Limb (tissue), 2 donors: Measurements from ENCODE around the gene C1GALT1C1L.
"Not testable (repeated sequence)": the region's sequence is repeated elsewhere in the genome, so short reads cannot be mapped to it uniquely, and the experiment has no call there.

ENCODE experiments used
- DNase-seq, 2 donors: peaks; one replicate each; pipeline ENCODE4 v3.0.0-alpha.2; 2016; ENCODE audit errors: extremely low spot score in 2 of 2

The C1GALT1C1L gene

DNA sequence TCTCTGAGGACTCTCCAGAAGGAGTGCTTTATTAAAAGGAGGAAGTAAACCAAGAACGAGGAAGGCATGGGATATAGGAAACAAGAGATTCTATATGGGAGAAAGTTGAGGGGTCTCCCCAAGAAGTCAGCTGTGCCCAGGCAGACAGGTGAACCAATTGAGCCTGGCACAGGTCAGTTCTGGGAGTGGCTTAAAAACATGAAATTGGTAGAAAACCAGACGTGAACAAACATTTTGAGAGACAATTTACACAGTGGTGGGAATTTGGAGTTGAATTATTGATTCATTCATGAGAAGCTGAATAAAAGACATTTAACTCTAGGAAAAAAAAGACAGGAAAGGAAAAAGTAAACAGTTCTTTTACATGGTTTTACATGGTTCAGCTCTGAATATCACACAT is 22.7 kb downstream of the C1GALT1C1L start:
- no peak for DNase-seq

DNA sequence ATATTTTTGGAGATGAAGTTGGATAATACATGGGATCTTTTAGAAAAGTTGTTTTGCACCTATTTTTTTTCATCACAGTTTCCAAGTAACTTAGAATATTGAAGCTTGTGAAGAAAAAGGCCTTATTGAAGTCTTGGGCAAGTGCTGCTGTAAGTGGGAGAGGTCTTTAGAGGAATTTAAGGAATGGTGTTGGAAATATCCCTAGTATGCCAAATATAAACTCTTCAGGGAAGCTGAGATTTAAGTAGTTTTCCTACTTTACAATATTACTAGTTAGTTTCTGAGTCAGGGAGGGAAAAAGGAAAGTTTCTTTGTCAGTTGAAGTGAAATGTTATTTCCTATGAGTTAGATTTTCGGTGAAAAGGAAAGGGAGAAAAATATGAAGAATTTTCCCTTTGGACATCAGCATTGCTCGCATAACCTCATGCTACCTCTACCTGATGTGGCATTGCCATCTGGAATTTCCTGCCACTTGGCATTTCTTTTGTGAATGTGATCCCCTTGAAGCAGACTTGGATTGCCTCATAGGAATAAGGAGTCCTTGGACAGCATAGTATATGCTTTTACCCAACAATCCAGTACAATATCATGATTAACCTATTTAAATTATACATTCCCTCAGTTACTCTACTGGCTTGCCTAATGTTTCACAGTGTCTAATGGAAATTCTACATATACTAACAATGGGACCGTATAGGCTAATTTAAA is 27.1 kb downstream of the C1GALT1C1L start:
- peak in 1 of 2 donors; percentile 57 for DNase-seq

DNA sequence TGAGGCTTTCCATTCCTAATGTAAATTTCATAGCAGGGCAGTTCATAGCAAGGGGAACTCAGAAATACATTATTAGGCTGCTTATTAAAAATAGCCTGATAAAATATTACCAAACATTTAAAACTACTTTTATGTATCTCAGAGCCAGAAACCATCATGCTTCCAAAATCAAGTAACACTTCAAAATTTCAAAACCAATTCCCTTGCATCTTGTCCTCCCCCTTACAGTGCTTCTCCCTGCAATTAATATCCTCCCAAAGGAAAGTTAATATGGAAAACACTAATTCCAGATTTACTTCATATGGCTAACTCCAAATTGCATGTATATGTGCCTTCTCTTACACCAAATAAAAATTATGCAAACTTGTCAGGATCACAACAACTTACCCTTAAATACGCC is 32.5 kb downstream of the C1GALT1C1L start:
- DNase-seq = no peak

DNA sequence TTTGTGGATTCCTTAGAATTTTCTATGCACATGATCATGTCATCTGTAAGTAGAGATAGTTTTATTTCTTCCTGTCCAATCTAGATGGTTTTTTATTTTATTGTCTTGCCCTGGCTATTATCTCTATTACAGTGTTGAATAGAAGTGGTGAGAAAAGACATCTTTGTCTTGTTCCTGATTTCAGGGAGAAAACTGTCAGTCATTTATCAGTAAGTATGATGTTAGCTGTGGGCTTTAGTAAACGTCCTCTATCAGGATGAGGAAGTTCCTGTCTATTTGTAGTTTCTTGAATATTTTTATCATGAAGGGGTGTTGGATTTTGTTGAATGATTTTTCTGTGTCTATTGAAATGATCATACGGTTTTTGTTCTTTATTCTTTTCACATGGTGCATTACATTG is 33.9 kb downstream of the C1GALT1C1L start:
- DNase-seq = no peak

DNA sequence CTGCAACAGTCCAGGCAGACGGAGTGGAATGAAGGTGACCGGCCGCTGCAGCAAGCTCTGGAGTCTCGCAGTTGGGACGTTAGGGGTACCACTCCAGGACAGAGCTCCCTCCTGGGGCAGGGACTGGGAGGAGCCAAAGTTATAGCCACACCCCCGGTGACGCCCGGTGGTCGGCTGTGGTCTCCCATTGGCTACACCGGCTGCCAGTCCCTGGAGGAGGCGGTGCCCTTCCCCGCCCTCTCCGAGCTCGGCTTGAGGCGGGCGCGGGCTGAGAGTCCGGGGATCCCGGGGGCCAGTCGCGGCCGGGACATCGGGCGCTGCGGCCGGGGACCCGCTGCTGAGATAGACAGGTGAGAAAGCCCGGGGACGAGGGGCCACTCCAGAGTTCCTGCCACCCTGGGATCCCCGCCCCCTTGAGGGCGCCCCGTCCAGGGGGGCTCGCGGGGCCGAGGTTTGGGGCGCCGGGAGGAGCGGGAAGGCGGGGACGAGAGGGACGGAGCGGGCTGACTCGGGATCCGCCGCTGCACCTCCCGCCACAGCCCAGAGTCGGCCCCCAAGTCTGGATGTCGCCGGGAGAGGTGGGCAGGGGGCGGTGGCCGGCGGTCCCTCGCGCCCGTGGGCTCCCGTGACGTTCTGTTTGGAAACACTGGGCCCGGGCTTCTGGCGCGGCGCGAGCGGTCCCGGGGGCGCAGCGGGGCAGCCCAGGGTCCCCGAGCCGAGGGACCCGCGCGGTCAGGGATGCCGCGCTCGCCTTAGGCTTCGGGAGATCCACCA is 39.0 kb downstream of the C1GALT1C1L start, which contains the start of gene PLEKHH2:
TSS of gene PLEKHH2 (plus strand) at position 231 of the 774 bp plus-strand sequence. CDS start 7,414 bp downstream, outside the sequence.
- DNase-seq = peak; percentile 86 to 95

DNA sequence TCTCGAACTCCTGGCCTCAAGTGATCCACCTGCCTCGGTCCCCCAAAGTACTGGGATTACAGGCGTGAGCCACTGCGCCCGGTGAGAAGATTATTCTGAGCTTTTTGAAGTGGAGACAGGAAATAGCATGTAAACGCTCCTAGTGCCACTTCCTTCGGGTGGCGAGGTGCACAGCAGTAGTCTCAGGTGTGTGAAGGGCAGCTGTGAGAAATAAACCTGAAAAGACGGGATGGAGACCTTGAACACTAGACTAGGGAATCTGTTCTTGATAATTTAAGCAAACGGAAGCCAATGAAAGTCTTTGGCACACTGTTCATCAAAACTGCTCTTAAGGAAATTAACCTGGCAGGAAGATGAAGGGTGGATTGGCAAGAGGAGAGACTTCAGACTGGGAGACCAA is 39.6 kb downstream of the C1GALT1C1L start:
- DNase-seq = no peak

DNA sequence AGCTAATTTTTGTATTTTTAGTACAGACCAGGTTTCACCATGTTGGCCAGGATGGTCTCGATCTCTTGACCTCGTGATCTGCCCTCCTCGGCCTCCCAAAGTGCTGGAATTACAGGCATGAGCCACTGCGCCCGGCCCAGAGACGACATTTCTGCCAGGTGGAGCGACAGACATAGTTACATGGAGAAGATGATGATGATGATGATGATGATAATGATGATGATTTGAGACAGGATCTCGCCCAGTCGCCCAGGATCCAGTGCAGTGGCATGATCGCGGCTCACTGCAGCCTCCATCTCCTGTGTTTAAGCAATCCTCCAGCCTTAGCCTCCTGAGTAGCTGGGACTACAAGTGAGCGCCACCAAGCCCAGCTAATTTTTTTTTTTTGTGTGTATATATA is 40.1 kb downstream of the C1GALT1C1L start:
- not testable (repeated sequence) for DNase-seq

DNA sequence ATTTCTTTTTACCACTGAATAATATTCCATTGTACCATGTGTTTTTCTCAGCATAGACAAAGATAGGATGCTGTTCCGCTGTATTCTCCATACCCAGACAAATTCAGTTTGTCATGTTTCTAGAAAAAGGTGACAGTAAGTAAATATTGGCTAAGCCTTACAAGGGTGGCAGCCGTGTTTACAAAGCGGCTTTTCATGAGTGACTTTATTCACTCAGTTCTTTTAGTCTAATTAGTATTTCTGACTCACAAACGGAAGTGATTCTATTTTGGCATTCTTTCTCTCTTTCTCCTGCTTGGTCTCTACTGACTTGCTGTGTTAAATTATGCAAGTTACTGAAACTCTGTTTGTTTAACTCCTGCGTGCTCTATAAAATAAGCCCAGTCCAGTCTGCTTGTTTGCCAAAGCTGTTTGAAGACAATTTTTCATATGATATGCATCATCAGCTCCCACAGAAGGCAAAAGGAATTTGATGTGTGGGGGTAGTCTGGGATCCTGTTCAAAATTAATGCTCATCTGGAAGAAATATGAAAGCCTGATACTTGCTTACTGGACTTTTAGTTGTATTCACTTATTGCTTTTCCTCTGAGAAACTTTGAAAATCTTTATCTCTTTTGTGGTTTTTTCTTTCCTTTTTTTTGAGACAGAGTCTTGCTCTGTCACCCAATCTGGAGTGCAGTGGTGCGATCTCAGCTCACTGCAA is 41.5 kb downstream of the C1GALT1C1L start:
- DNase-seq = peak in 1 of 2 donors; percentile 55

DNA sequence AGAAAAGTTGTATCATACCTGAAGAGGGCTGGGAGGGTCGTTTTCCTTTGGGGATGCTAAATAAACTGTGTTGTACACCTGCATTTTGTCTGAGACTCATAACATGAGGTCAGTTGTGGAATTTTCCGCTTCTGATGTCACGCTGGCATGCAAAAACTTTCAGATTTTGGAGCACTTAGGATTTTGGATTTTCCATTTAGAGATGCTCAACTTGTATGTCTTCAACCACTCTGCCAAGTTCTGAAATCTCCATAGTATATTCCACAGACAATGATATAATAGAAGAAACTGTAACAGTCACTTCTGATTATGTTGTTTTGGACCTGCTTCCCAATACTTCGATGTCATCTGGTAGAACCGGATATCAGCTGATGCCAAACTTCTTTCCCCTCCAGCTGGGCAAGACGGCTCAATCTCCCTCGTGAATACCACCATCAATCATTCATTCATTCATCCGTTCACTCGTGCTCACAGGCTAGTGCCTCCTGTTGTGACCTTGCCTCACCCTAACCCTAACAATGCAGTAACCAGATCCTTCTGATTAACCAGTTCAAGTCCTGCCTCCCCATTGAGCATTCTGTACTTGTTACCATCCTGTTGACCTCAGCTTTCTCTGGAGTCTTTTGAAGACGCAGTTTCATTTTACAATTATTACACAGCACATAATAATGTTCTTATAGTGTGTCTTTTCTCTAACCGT is 44.5 kb downstream of the C1GALT1C1L start:
- no peak for DNase-seq
